GM12891 (cell line): ENCODE measurements around the gene GGTLC3.
"Not testable (repeated sequence)": the region's sequence is repeated elsewhere in the genome, so short reads cannot be mapped to it uniquely, and the experiment has no call there.

ENCODE experiments used
- DNase-seq: peaks from one replicate; pipeline ENCODE4 v3.0.0; 2011; ENCODE audit warnings: low spot score; ENCODE audit not compliant: insufficient read length
- FAIRE-seq: peaks from 2 replicates; lab custom pipeline; 2011; peaks lifted over from hg19 to GRCh38; lab: Jason Lieb, UNC

Gene GGTLC3

DNA sequence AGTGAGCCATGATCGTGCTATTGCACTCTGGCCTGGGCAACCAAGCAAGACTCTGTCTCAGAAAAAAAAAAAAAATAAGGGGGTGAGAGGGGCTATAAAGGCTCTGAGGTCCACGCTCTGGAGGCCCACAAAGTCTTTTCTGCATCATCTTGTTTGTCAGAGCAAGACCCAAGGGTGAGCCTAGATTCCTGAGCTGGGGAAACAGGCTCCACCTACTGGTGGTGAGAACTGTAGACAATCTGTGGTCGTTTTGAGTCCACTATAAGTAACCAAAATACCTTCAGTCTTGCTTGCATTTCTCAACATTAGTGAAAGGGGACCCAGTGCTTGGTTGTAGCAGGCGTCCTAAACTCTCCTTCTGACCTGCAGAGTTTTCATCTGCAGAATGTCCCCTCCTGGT lies 5.4 kb upstream of the GGTLC3 start:
- DNase-seq, FAIRE-seq: not testable (repeated sequence)

- not testable (repeated sequence) for DNase-seq, FAIRE-seq
Measured at GRCh38 chr22:18522762-18523161, 4.8 kb upstream of the GGTLC3 start.

- DNase-seq, FAIRE-seq: not testable (repeated sequence)
Measured at GRCh38 chr22:18513454-18513853, 4.5 kb downstream of the GGTLC3 start.

- not testable (repeated sequence) for DNase-seq, FAIRE-seq
Measured at GRCh38 chr22:18512378-18512777, 5.6 kb downstream of the GGTLC3 start.

- DNase-seq, FAIRE-seq: not testable (repeated sequence)
Measured at GRCh38 chr22:18511327-18511726, 6.6 kb downstream of the GGTLC3 start.

DNA sequence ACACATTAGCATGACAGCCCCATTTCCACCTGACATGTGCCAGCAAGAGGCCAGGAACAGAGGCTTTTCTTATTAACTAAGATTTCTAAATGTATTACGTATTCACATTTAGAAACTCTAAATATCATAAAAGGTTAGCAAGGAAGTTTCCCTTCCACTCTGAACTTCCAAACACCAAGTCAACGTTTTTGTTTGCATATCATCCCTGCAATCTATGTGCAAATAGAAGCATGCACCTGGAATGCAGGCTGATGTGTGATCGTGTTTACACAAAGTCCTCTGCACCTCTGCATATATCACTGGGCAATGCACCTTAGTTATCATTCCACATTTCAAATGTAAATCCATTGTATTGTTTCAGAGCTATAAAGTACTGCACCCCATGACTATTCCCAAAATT lies 21.7 kb downstream of the GGTLC3 start:
- not testable (repeated sequence) for DNase-seq, FAIRE-seq
